ENCODE data around the gene CARD18. TPM values are rescaled to one million over a fixed set of nuclear protein-coding genes. Genes with fewer than 3 reads are reported as not detected.

CARD18 gene
- total RNA-seq, 2 donors from 2014 or later = not detected

GRCh38 chr11:105162506-105162905 is 22.9 kb upstream of the CARD18 start:
- Histone ChIP-seq H3K4me3 (no peak overlapping the region), H3K36me3 (no peaks in the 10 kb centered on the region), H3K27ac (no peak overlapping the region), H3K9ac (ENCODE audit: low read depth in 2 of 2, low read length in 2 of 2) (no peak overlapping the region), H3K4me1 (no peaks in the 10 kb centered on the region), H3K27me3 (no peaks in the 10 kb centered on the region), H3K9me3 (no peaks in the 10 kb centered on the region)
- intact Hi-C loops (cut with DNase I) = no loop called here
- no peak for TF ChIP-seq CTCF (IDR thresholded peaks at IDR 0.05)
- no peak for DNase-seq

- Histone ChIP-seq H3K36me3 (no peaks in the 10 kb centered on the region), H3K27ac (no peak overlapping the region), H3K9me3 (no peaks in the 10 kb centered on the region), H3K27me3 (no peaks in the 10 kb centered on the region), H3K4me1 (no peaks in the 10 kb centered on the region), H3K4me3 (no peak overlapping the region), H3K9ac (ENCODE audit: low read depth in 2 of 2, low read length in 2 of 2) (no peak overlapping the region)
- intact Hi-C loops (cut with DNase I) = no loop called here
- DNase-seq = no peak
- no peak for TF ChIP-seq CTCF (IDR thresholded peaks at IDR 0.05)
Observed at GRCh38 chr11:105158436-105158835, 18.9 kb upstream of the CARD18 start.

- intact Hi-C loops (cut with DNase I) = no loop called here
- Histone ChIP-seq H3K27me3 (no peaks in the 10 kb centered on the region), H3K36me3 (no peaks in the 10 kb centered on the region), H3K9me3 (no peaks in the 10 kb centered on the region), H3K4me1 (no peaks in the 10 kb centered on the region), H3K4me3 (no peak overlapping the region), H3K27ac (no peak overlapping the region), H3K9ac (ENCODE audit: low read depth in 2 of 2, low read length in 2 of 2) (no peak overlapping the region)
- no peak for TF ChIP-seq CTCF (IDR thresholded peaks at IDR 0.05)
- no peak for DNase-seq
Observed at GRCh38 chr11:105156720-105157119, 17.2 kb upstream of the CARD18 start.

- no peaks in the 10 kb centered on the region for H3K36me3 ChIP-seq
- no peak overlapping the region for H3K4me3 ChIP-seq
- no peak for DNase-seq
- no peak overlapping the region for H3K27ac ChIP-seq
- H3K27me3 ChIP-seq = no peaks in the 10 kb centered on the region
- no peak overlapping the region for H3K9ac ChIP-seq (ENCODE audit: low read depth in 2 of 2, low read length in 2 of 2)
- H3K4me1 ChIP-seq = no peaks in the 10 kb centered on the region
- intact Hi-C loops (cut with DNase I) = no loop called here
- H3K9me3 ChIP-seq = no peaks in the 10 kb centered on the region
- TF ChIP-seq CTCF (IDR thresholded peaks at IDR 0.05) = no peak
Observed at GRCh38 chr11:105156231-105156630, 16.7 kb upstream of the CARD18 start.

GRCh38 chr11:105155679-105156078 is 16.1 kb upstream of the CARD18 start:
- no peaks in the 10 kb centered on the region for H3K36me3 ChIP-seq
- no peak overlapping the region for H3K4me3 ChIP-seq
- no peak for TF ChIP-seq CTCF (IDR thresholded peaks at IDR 0.05)
- no peak for DNase-seq
- H3K9ac ChIP-seq (ENCODE audit: low read depth in 2 of 2, low read length in 2 of 2) = no peak overlapping the region
- H3K9me3 ChIP-seq = no peaks in the 10 kb centered on the region
- no peaks in the 10 kb centered on the region for H3K4me1 ChIP-seq
- H3K27me3 ChIP-seq = no peaks in the 10 kb centered on the region
- H3K27ac ChIP-seq = no peak overlapping the region
- intact Hi-C loops (cut with DNase I) = no loop called here

GRCh38 chr11:105153392-105153791 is 13.8 kb upstream of the CARD18 start:
- H3K9me3 ChIP-seq = no peaks in the 10 kb centered on the region
- H3K4me3 ChIP-seq = no peak overlapping the region
- H3K9ac ChIP-seq (ENCODE audit: low read depth in 2 of 2, low read length in 2 of 2) = no peak overlapping the region
- intact Hi-C loops (cut with DNase I) = no loop called here
- H3K27ac ChIP-seq = no peak overlapping the region
- H3K36me3 ChIP-seq = no peaks in the 10 kb centered on the region
- no peak for DNase-seq
- no peaks in the 10 kb centered on the region for H3K27me3 ChIP-seq
- TF ChIP-seq CTCF (IDR thresholded peaks at IDR 0.05) = no peak
- H3K4me1 ChIP-seq = no peaks in the 10 kb centered on the region
